K562 (cell line): ENCODE measurements around the gene PEX5.

ENCODE experiments used
- BRD4 ChIP-seq: fragments of 200-600 bp; sonication (generic); IDR thresholded peaks from 2 replicates; pipeline ENCODE4 v1.6.1; 2017; ENCODE audit warnings: inconsistent platforms
- CBX1 ChIP-seq: sonication (generic); IDR thresholded peaks from 2 replicates; pipeline ENCODE4 v1.6.1; 2016; ENCODE audit warnings: antibody characterized with exemption, low read depth, mild to moderate bottlenecking
- CHD1 ChIP-seq: fragments of 200-600 bp; sonication (generic); IDR thresholded peaks from one replicate; pipeline ENCODE4 v1.6.1; 2012; ENCODE audit warnings: mild to moderate bottlenecking, moderate library complexity, low read length, inconsistent platforms
- EP300 ChIP-seq: IDR thresholded peaks from 2 replicates; pipeline ENCODE4 v1.6.1; 2012; ENCODE audit warnings: low read length, improper control_type of control experiment
- MAFK ChIP-seq: IDR thresholded peaks from 2 replicates; pipeline ENCODE4 v1.6.1; 2011; ENCODE audit warnings: low read length, improper control_type of control experiment
- MYNN ChIP-seq, 2 experiments: sonication (generic); formaldehyde crosslinking in 1 of 2; IDR thresholded peaks; 2 replicates each; pipeline versions ENCODE4 v1.5.0 to v1.6.1; 2016 to 2020; ENCODE audit warnings: antibody characterized with exemption in 1 of 2, missing genetic modification reagents in 1 of 2
- SP1 ChIP-seq: sonication (generic); formaldehyde crosslinking; IDR thresholded peaks from 2 replicates; pipeline ENCODE4 v1.8.1; 2022; ENCODE audit warnings: mild to moderate bottlenecking, missing genetic modification reagents
- USF2 ChIP-seq: sonication (generic); formaldehyde crosslinking; IDR thresholded peaks from 2 replicates; pipeline ENCODE4 v1.5.0; 2020; ENCODE audit warnings: missing genetic modification reagents

- TF ChIP-seq CBX1 (no peak), MAFK (no peak), CHD1 (no peak), EP300 (no peak), USF2 (CRISPR knock-in tag) (no peak), SP1 (CRISPR knock-in tag) (no peak), MYNN (IDR thresholded peaks at IDR 0.05) (no peak), MYNN (CRISPR knock-in tag; IDR thresholded peaks at IDR 0.05) (no peak), BRD4 (no peak)
These were observed 11.0 kb upstream of the PEX5 start for GRCh38 chr12:7178481-7178880.
